Pons (tissue), 1 donor: ENCODE results near the gene CSNK2A1.
"Not testable (repeated sequence)": the region's sequence is repeated elsewhere in the genome, so short reads cannot be mapped to it uniquely, and the experiment has no call there.

Experiments used
- DNase-seq: peaks from one replicate; pipeline ENCODE4 v3.0.0-alpha.2; 2016; ENCODE audit warnings: low spot score

The CSNK2A1 gene

DNA sequence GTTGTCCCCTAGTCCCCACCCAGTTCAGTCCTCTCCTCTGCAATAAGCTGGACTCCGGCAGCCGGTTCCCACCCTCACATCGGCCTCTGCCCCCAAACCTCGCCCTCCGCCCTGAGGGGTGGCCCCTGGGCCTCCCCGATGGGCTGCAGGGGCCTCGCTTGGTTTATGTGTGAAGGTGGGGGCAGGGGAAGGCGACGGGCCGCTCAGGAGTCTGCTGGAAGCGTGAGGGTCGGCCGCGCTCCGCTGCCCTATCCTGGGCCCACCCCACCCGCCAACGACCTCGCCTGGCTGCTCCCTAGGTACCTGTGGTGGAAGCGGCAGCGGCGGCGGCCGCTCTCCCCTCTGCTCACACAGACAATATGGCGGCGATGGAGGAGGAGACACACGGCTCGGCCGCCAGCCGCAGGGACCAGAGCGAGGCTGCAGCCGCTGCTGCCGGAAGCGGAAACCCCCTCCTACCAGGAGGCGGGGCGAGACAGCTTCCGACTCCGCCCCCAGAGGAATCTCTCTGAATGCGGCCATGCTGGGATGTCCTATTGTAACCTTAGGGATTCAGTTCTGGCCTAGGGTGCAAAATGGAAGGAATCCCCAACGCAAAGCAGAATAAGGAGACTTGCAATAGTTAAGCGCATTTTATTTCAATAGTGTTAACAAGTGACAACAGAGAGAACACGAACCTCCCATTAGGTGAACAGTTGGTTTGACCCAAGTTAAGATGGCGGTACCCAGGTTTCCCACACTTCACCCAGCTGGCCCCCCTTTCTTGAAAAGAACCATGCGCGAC lies at the start of gene CSNK2A1:
TSS of gene CSNK2A1 (minus strand) at position 422 of the 784 bp plus-strand sequence. CDS start 35,239 bp downstream, outside the sequence.
- DNase-seq = peak; percentile 97

DNA sequence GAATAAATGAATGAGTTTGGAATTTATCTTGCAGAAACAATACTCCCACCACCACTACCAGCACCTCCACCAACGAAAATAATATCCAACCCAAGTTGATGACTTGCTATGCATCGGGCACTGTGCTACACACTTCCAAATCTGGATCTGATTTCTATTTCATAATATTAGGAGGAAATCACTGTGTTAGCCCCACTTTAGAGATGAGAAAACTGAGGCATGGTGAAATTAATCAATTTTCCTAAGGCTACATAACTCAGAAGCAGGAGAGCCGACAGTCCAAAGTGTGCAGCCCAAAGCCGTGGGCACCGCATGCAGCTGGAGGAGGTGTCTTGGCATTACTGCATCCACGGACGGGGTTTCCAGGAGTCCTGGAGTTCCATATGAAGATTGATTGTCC lies 48.9 kb upstream of the CSNK2A1 start:
- DNase-seq = no peak

DNA sequence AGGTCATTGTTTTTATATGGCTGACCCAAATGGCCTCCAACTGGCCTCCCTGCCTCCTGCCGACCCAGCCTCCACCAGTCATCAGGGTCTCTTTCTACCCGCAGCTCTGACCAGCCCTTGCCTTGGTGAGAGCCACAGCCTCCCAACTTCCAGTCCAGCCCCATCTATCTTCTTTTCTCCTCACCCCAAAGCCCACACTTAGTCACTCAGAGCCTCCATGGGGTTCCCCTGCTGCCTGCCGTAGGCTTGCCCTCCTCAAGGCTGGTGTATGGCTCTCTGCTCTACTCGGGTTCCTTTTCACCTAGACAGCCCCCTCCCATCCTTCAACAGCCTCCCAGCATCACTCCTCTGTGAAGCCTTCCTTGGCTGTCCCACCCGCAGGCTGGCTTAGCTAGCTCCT lies 48.4 kb upstream of the CSNK2A1 start:
- DNase-seq = no peak

DNA sequence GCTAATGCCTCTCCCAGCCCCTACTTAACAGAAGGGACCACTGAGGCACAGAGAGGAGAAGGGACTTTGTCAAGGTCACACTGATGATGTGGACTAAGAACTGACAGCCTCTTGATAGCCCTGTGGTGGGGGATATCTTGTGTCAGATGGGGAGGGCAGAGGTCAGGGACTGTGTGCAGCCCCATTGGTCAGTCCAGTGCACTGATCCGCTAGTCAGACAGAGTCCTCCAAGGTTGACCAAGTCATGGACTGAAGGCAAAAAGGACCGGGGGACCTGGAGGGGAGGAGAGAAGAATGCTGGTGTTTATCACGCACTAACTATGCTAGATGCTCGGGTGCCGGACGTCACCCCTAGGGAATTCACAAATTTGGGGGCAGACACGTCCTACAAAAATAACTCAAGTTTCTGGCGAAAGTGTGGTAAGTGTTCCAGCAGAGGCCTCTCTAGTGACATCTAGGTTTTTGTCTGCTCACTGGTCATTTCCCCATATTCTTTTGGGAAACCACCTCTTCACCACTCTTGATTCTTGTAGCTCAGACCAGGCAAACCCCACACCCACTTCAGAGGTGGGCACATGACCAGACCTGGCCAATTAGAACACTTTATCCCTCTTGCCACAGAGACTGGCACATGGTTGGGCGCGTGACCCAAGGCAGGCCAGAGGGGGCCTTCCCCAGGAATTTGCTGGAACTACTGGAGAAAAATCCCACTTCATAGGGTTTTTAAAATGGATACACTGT lies 45.5 kb upstream of the CSNK2A1 start:
- no peak for DNase-seq

DNA sequence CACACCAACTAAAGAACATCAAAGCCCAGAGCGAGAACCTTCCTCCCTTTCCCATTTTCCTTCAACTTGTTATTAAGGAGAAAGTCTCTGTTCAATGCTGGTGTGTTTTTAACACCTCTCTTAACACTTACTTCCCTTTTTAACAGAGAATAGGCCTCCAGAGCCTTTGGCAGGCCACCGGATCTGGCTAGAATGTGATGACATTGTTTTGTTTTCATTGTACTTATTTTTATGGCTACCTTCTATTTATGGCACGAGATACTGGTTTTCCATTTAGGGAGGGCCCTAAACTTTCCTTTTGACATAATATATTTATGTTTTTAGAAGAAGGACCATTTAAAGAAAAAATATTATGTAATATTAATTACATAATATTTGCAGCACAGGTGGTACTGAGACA lies 44.9 kb upstream of the CSNK2A1 start:
- no peak for DNase-seq

DNA sequence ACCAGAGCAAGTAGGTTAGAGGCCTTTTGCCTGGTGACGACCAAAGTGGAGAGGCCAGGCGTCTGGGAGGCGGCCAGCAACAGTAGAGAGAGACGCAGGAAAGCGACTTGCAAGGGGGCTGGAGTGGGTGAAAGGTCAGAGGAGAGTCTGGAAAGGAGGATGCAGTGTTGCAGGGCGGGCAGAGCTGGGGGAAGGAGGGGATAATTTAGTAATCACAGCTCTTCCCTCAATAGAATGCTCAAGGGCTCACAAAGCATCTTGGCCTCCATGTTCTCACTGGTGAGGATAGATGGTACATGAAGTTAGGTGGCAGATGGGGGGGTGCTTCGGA lies 41.3 kb upstream of the CSNK2A1 start:
- no peak for DNase-seq

DNA sequence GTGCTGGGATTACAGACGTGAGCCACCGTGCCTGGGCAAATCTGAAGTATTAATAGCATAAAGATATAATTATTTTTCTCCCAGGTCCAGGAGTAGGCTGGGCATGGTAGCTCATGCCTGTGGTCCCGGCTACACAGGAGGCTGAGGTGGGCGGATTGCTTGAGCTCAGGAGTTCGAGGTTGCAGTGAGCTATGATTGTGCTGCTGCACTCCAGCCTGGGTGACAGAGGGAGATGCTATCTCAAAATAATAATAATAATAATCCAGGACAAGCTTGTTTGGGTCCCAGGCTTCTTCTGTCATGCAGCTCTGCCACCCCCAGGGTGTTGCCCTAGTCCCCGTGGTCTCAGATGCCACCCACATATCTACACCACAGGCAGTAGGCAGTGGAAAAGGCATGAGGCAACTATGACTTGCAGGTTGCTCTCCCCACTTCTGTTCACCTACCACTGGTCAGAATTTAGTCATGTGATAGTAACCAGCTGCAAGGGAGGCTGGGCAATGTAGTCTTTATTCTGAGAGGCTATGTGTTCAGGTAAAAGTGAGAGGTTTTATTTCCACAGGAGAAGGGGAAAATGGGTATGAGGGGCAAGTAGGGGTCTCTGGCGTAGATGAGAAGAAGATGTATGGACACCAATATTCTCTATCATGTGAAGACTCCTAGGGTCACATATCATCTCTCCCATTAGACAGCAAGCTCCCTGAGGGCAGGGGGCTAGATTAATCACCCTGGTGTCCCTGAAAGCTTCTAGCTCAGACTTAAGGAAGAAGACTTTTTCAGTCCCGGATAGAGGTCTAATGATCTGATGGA lies 40.8 kb upstream of the CSNK2A1 start:
- no peak for DNase-seq

DNA sequence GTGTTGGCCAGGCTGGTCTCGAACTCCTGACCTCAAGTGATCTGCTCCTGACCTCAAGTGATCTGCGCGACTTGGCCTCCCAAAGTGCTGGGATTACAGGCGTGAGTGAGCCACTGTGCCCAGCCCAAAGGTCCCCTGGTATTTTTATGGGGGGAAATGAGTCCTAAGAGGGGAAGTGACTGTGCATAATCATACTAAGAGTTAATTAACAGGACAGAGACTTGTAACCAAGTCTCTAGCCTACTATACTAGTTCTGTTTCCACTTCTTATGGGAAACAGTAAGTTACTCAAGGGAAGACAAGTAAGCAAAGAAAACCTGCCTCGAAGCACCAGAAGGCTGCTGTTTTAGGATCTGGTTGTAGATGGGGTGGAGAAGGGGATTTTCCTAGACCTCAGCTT lies 38.6 kb upstream of the CSNK2A1 start:
- no peak for DNase-seq

DNA sequence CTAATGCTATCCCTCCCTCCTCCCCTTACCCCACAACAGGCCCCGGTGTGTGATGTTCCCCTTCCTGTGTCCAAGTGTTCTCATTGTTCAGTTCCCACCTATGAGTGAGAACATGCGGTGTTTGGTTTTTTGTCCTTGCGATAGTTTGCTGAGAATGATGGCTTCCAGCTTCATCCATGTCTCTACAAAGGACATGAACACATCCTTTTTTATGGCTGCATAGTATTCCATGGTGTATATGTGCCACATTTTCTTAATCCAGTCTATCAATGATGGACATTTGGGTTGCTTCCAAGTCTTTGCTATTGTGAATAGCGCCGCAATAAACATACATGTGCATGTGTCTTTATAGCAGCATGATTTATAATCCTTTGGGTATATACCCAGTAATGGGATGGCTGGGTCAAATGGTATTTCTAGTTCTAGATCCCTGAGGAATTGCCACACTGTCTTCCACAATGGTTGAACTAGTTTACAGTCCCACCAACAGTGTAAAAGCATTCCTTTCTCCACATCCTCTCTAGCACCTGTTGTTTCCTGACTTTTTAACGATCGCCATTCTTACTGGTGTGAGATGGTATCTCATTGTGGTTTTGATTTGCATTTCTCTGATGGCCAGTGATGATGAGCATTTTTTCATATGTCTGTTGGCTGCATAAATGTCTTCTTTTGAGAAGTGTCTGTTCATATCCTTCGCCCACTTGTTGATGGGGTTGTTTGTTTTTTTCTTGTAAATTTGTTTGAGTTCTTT lies 35.5 kb upstream of the CSNK2A1 start:
- not testable (repeated sequence) for DNase-seq

DNA sequence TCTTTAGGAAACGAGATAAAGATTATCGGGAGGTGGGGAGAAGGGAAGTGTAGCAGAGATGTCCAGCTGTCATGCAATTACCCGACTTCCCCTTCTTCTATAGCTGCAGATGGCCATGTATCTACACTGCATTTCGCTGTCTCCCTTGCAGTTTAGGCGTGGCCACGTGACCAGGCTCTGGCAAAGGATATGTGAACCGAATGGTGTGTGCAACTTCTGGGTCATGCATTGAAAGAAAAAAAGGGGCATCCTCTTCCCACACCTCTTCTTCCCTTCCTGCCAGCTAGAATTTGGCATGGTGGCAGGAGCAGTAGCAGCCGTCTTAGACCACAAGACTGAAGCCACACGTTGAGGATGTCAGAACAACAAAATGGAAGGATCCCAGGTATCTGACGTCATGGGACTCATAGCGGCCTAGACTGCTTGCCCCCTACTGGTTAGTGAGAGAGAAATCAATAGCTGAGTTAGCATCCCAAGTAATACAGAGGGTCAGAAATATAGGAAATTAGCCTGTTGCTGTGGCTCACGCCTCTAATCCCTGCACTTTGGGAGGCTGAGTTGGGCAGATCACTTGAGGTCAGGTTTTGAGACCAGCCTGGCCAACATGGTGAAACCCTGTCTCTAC lies 33.7 kb upstream of the CSNK2A1 start:
- DNase-seq = no peak

DNA sequence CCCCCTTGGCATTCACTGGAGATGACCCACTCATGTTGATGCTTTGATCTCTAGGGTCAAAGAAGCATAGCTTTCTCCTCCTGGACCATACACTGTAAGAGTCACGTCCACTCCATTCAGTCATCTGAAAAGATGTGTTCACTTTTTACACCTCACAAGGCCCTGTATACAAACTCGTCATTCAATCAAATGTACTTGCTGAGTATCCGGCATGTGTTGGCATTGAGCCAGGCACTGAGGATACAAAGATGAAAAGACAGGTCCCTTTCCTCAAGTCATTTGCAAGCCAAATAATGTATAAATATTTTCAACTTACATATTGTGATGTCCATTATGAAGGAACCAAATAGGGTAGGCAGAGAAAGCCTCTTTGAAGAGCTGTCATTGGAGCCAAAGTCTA lies 32.6 kb upstream of the CSNK2A1 start:
- no peak for DNase-seq

DNA sequence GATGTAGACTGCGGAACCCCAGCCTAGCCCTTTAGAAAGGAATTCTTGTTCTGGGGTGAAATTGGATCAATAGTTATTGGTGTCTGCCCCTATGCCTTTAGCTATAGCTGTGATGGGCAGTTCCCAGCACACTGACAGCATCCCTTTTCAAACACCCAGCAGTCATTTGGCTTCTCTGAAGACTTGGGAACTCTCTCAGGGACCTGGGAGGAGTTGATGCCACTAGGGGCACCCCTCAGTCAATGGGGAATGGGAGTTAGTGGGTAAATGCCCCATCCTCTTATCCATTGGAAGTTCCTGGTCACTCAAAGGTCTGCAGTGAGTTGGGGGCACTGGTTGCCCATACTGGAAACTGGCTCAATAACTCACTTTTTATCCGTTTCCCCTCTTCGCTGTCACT lies 31.6 kb upstream of the CSNK2A1 start:
- no peak for DNase-seq

DNA sequence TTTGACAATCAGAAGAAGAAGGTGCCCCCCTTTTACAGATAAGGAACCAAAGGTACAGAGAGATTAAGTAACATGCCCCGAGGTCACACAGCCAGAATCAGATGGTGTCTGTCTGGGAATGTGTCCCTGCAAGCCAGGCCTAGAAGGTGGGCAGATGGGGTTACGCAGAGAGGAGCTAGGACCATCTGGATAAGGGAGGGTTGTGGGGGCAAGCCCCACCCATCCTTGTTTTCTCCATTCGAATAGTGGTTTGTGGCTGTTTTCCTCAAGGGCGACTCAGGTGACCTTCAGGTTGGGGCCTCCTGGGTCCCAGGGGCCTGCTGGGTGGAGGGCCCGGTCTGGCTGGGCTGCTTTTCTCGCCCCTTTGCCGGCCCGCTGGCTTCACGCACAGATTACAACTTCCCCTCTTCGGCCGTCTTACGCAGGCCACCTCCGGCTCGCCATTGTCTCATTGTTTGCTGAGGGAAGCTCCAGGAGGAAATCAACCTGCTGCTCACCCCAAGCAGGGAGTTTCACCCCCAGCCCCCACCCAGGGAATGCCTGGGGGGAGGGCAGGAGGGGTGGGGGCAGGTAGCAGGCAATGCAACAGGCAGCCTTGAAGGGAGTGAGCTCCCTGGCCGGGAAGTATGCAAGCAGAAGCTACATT lies 30.8 kb upstream of the CSNK2A1 start:
- DNase-seq = no peak

DNA sequence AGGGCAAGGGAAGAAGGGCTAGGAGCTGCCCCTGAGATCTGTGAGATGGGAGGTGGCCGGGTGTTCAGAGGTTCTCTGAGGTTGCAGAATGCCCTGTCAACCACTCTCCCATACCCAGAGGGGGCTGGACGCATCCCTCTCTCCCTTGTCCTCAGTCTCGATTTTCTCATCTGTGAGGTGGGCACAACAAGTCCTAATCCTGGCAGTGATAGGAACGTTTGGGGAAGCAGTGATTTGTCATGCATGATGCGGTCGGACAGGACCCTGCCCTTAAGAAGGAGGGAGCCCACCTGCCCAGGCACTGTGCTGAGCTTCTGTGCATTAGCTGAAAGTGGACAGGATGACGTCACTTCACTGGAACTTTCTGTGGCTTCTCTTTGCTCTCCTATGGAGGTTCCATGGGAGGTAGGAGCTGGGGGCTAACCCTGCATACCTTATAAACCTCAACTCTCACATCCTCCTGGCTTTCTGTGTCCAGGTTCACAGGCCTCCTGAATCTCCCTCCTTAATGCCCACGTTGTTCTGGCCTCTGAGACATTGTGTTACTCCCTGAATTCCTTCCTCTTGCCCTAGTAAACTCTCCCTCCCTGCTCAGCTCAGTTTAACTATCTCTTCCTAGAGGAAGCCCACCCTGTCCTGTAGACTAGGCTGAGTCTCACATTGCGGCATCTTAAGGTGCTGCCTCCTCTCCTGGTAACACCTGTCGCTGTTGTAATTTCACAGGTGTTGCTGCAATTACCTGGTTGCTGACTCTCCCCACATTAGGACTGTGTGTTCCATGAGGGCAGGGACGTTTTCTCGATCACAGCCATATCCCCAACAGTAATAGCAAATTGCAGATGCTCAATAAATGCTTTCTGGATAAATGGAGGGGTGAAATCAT lies 30.1 kb upstream of the CSNK2A1 start:
- no peak for DNase-seq

DNA sequence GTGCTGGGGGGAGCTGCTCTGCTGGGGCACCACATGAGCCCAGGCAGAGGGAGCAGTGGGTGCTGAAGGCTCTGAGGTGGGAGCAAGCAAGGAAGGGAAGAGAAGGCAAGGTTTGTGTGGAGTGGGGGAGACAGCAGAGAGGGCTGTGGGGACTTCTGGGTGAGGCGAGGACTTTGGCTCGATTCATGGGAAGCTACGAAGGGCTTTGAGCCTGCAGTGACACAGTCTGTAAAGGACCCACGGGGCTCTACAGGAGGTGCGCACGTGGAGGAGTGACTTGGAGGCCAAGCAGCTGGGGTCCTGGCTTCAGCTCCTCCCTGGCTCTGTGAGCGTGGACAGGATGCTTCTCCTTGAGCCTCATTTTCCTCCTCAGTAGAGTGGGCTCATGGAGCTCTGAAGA lies 29.1 kb upstream of the CSNK2A1 start:
- DNase-seq = no peak

DNA sequence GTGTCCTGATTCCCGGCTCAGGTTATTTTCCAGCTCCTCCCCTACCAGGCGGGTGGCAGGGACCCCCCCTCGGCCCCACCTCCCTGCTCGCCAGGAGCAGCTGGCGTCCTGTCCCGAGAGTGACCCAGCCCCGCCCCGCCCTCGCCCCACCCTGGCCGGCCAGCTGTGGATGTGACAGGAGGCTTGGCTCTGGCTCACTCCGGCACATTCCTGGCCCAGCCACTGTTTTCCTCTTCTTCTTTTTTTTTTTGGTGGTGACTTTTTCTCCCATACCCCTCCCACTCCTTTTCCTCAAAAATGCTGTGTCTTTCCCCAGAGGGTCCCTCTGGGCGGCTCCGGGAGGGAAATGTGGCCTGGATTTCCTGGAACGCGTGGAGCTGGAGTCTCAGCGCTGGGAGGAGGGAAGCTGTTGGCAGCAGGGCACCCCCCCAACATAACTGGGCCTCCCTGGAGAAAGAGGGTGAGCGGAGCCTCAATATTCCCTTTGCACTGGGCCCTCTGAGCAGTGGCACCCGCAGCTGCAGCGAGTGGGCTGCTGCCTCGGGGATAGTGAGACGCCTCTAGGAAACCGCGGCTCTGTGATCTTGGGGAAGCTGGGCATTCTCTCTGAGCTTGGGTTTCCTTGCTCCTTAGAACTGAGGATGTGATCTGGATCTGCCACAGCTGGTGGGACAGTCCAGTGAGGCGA lies 28.3 kb upstream of the CSNK2A1 start:
- DNase-seq = no peak

DNA sequence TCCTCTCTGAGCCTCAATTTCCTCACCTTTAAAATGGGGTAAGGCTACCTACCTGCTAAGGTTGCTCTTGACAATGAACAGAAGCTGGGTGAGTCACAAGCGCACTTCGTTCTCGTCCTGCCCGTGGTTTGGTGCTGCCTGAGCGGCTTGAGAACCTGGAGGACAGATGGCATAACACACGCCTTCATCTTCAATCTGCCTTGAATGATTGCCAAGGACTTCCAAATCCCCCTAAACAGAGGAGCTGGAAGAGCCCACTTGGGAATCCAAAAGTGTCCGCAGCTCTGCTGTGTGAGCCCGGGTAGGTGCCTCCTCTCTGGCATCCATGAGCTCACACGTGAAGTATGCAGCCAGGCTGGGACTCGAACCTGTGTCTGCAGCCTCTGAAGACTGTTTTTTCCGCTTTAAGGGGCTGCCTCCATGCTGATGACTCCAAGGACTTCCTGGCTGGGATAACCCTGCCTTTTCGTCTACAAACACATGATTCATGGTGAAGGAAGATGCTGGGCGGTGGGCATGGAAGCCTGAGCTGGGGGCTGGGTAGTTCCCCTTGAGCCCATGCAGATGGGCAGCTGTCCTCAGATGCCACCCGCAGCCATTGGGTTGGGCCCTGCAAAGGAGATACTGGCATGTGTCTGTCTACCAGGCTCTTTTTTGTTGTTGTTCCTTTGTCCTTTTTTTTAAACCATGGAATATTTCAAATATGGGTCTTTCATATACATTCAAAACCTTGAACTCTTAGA lies 25.3 kb upstream of the CSNK2A1 start:
- DNase-seq = no peak

DNA sequence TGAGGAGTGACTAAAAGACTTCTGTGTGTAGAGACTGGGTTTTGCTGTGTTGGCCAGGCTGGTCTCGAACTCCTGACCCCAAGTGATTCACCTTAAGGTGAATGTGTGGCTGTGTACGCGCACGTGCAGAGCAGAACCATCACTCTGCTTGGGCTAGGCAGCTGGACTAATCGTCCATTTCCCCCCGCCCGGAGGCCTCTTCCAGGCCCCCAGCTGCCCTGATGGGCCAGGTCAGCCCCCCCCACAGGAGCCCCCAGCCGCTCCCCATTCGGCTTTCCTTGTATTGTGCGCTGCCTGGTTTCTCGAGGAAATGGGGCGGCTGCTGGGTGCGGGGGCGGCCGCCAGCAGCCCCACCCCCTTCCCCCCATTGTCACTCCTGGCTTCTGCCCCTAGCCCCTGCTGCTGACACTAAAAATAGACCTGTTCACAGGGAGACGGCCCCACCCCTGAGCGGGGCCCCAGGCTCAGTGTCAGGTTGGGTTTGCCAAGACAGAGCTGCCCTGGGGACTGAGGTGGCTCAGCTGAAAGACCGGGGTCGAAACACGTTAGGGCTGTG lies 24.6 kb upstream of the CSNK2A1 start:
- DNase-seq = no peak
